Measurements from ENCODE around the gene CHD5. TPM values are rescaled to one million over a fixed set of nuclear protein-coding genes. Genes with fewer than 3 reads are reported as not detected.

Gene CHD5
- total and polyA plus RNA-seq, 4 donors, result 0.10 to 0.55 (median 0.31) TPM

DNA sequence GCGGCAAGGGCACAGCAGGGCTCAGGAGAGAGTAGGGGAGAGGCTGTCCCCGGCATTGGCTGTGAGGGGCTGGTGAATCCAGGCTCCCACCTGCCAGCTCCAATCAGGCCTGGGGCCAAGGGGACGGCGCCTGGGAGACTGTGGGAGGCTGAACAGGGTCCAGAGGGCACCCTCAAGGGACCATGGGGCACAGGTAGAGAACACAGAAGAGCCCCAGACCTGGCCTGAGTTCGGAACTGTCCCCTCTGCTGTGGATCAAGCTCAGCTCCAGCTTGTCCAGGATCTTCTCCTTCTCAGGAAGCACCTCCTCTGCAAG, 67.5 kb downstream of the CHD5 start:
- Histone ChIP-seq H3K4me1 (ENCODE audit: control insufficient read depth in 5 of 5, insufficient read depth in 5 of 5, low read length in 5 of 5) (no peaks in the 10 kb centered on the region), H3K9ac (ENCODE audit: insufficient read depth in 1 of 2, low read length in 2 of 2) (no peak overlapping the region), H3K36me3 (ENCODE audit: control insufficient read depth in 4 of 4, insufficient read depth in 4 of 4, low read length in 4 of 4) (no peaks in the 10 kb centered on the region), H3K27me3 (ENCODE audit: control insufficient read depth in 3 of 3, insufficient read depth in 3 of 3, low read length in 2 of 3) (peaks cover 0 to 4% (median 0%) of the 10 kb centered on the region in 3 donors), H3K9me3 (ENCODE audit: control insufficient read depth in 4 of 4, insufficient read depth in 3 of 4, low read length in 3 of 4) (peaks cover 0 to 6% (median 0%) of the 10 kb centered on the region in 4 donors), H3K27ac (ENCODE audit: low read depth in 1 of 2, low read length in 1 of 2) (no peak overlapping the region), H3K4me3 (no peak overlapping the region)
- TF ChIP-seq, protein P1, sequence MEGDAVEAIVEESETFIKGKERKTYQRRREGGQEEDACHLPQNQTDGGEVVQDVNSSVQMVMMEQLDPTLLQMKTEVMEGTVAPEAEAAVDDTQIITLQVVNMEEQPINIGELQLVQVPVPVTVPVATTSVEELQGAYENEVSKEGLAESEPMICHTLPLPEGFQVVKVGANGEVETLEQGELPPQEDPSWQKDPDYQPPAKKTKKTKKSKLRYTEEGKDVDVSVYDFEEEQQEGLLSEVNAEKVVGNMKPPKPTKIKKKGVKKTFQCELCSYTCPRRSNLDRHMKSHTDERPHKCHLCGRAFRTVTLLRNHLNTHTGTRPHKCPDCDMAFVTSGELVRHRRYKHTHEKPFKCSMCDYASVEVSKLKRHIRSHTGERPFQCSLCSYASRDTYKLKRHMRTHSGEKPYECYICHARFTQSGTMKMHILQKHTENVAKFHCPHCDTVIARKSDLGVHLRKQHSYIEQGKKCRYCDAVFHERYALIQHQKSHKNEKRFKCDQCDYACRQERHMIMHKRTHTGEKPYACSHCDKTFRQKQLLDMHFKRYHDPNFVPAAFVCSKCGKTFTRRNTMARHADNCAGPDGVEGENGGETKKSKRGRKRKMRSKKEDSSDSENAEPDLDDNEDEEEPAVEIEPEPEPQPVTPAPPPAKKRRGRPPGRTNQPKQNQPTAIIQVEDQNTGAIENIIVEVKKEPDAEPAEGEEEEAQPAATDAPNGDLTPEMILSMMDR (IDR thresholded peaks at IDR 0.05; ENCODE audit: control extremely low read depth, extremely low read depth), result no peak
- no peak for ATAC-seq (ENCODE audit: insufficient read depth, low FRiP score)
- no peak for DNase-seq
- WGBS, 2 donors, result 77 to 85% methylated on average over 5 of the region's 5 CpGs

DNA sequence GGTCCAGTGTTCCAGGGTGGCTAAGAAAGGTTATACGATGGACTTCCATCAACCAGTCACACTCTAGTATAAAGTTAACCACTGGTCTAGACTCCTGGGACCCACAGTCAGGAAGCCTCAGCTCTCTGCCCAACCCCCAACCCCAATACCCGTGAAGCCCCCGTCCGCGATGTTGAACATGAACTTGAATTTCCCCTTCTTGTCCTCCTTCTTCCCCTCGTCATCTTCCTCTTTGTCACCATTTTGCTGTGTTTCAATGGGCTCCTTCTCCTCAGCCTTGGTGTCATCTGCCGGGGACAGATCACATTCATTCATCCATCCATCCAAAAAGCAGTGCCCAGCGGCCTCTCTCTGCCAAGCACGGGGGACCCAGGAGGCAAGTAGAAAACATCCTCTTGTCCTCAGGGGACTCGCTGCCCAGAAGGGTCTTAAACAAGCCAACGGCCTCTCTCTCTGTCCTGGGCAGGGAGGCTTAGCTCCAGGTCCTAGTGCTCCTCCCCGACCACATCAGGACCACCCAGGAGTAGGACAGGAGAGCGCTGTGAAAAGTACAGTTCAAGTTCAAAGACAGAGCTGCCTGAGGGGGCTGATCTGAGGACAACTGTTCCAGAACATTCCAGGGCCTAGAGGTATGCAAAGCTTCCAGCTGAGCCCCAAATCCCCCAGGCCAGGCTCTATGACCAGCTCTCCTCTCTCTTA, 68.0 kb downstream of the CHD5 start:
- Histone ChIP-seq H3K4me3 (no peak overlapping the region), H3K27me3 (ENCODE audit: control insufficient read depth in 3 of 3, insufficient read depth in 3 of 3, low read length in 2 of 3) (peaks cover 0 to 4% (median 0%) of the 10 kb centered on the region in 3 donors), H3K9ac (ENCODE audit: insufficient read depth in 1 of 2, low read length in 2 of 2) (no peak overlapping the region), H3K4me1 (ENCODE audit: control insufficient read depth in 5 of 5, insufficient read depth in 5 of 5, low read length in 5 of 5) (no peaks in the 10 kb centered on the region), H3K27ac (ENCODE audit: low read depth in 1 of 2, low read length in 1 of 2) (no peak overlapping the region), H3K36me3 (ENCODE audit: control insufficient read depth in 4 of 4, insufficient read depth in 4 of 4, low read length in 4 of 4) (no peaks in the 10 kb centered on the region), H3K9me3 (ENCODE audit: control insufficient read depth in 4 of 4, insufficient read depth in 3 of 4, low read length in 3 of 4) (peaks cover 0 to 6% (median 0%) of the 10 kb centered on the region in 4 donors)
- TF ChIP-seq, protein P1 (IDR thresholded peaks at IDR 0.05; ENCODE audit: control extremely low read depth, extremely low read depth), result no peak
- DNase-seq (no peak), ATAC-seq (ENCODE audit: insufficient read depth, low FRiP score) (no peak)
- 78 to 79% methylated on average over 13 of the region's 13 CpGs for WGBS, 2 donors

DNA sequence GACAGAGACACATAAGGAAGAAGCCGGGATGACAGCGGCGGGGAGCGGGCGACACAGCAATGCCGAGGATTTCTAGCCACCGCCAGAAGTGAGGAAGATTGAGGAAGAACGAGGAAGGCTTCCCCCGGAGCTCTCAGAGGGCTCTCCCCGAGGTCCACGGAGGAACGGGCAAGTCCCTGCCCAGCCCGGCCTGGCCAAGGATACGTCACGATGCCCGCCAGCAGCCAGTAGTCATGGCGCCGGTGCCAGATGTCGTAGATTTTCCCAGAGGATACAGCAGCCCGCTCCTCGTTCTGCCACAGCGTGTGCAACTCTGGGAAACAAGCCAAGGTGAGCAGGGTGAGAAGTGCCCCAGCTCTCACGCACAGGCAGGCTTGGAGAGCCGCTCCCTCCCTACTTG, 68.5 kb downstream of the CHD5 start:
- TF ChIP-seq, protein P1 (IDR thresholded peaks at IDR 0.05; ENCODE audit: control extremely low read depth, extremely low read depth), result no peak
- DNase-seq, result no peak
- no peak for ATAC-seq (ENCODE audit: insufficient read depth, low FRiP score)
- no peak overlapping the region for H3K9ac ChIP-seq (ENCODE audit: insufficient read depth in 1 of 2, low read length in 2 of 2)
- no peaks in the 10 kb centered on the region for H3K4me1 ChIP-seq (ENCODE audit: control insufficient read depth in 5 of 5, insufficient read depth in 5 of 5, low read length in 5 of 5)
- H3K36me3 ChIP-seq (ENCODE audit: control insufficient read depth in 4 of 4, insufficient read depth in 4 of 4, low read length in 4 of 4), result no peaks in the 10 kb centered on the region
- H3K27me3 ChIP-seq (ENCODE audit: control insufficient read depth in 3 of 3, insufficient read depth in 3 of 3, low read length in 2 of 3), result peaks cover 0 to 4% (median 0%) of the 10 kb centered on the region in 3 donors
- H3K4me3 ChIP-seq, result no peak overlapping the region
- H3K27ac ChIP-seq (ENCODE audit: low read depth in 1 of 2, low read length in 1 of 2), result no peak overlapping the region
- WGBS, 2 donors, result 81 to 87% methylated on average over 24 of the region's 24 CpGs
- H3K9me3 ChIP-seq (ENCODE audit: control insufficient read depth in 4 of 4, insufficient read depth in 3 of 4, low read length in 3 of 4), result peaks cover 0 to 6% (median 0%) of the 10 kb centered on the region in 4 donors

DNA sequence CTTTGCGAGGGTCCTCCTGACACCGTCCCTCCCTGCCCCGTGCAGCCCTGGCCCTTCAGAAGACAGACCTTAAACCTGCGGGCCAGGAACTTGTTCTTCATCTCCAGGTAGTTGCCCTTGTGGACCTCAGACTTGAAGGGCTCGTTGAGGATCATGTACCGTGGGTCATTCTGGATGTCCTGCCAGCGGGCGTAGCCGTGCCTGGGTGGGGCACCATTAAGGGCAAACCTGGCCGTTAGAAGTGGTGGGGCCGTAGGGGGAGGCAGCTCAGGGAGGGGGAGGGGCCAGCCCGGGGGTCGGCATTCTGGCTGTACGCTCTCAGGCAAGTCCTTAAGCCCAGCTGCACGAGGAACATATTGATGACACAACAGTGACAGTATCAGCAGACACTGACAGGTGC, 69.8 kb downstream of the CHD5 start:
- WGBS, 2 donors, result 65 to 85% methylated on average over 15 of the region's 15 CpGs
- Histone ChIP-seq H3K27me3 (ENCODE audit: control insufficient read depth in 3 of 3, insufficient read depth in 3 of 3, low read length in 2 of 3) (peaks cover 0 to 4% (median 0%) of the 10 kb centered on the region in 3 donors), H3K4me3 (no peak overlapping the region), H3K9ac (ENCODE audit: insufficient read depth in 1 of 2, low read length in 2 of 2) (no peak overlapping the region), H3K36me3 (ENCODE audit: control insufficient read depth in 4 of 4, insufficient read depth in 4 of 4, low read length in 4 of 4) (no peaks in the 10 kb centered on the region), H3K4me1 (ENCODE audit: control insufficient read depth in 5 of 5, insufficient read depth in 5 of 5, low read length in 5 of 5) (no peaks in the 10 kb centered on the region), H3K9me3 (ENCODE audit: control insufficient read depth in 4 of 4, insufficient read depth in 3 of 4, low read length in 3 of 4) (peaks cover 0 to 2% (median 0%) of the 10 kb centered on the region in 4 donors), H3K27ac (ENCODE audit: low read depth in 1 of 2, low read length in 1 of 2) (no peak overlapping the region)
- ATAC-seq (ENCODE audit: insufficient read depth, low FRiP score) (no peak), DNase-seq (no peak)
- TF ChIP-seq, protein P1 (IDR thresholded peaks at IDR 0.05; ENCODE audit: control extremely low read depth, extremely low read depth), result no peak

All from lung (tissue), 12 donors.